ENCODE results near the gene ZNF527. TPM values are rescaled to one million over a fixed set of nuclear protein-coding genes. Genes with fewer than 3 reads are reported as not detected.

The ZNF527 gene
- 1 to 10 TPM; 5.0 to 5.4 TPM for total RNA-seq

DNA sequence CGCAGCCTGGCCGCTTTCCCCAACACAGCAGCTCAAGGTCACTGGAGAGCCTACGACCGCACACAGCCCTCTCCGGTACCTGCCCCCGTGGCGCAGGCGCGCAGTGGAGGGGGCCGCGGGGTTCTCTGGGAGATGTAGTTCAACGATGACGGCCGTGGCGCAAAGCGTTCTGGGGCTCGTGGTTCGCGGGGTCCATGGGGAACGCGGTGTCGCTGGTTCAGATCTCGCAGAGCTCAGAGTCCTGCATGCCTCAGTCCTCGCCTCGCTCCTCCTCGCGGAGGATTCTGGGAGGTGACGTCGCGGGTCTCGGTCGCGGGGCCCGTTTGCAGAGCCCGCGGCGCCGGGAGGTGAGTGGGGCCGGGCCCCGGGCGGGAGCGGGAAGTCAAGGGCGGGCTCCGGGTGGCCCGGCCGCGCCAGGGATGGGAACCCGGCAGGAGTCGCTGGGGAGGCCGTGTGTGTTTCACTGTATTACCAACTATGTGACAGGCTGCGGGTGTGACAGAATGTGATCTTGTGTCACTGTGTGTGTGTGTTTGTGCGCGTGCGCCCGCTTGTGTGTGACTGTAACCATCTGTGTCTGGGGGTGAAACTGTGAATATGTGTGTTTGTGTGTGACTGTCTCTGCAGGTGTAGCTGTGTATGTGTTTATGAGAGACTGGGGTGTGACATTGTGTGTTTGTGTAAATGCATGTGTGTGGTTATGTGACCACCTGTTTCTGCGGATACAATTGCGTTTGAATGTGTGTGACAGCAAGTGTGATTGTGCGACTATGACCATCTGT lies at the start of gene ZNF527:
Gene ZNF527 (plus strand): TSS at position 220 of the 782 bp plus-strand sequence. CDS start 3,100 bp downstream, outside the sequence.
- ChIA-PET CTCF (interaction anchor here (1.0 kb wide), 2 partner anchors 223 to 287 kb away, joined by 3 to 4 read pairs; partner anchors contain the start of genes ZNF540 and ZNF571), POLR2A (interaction anchor here (0.6 to 1.6 kb wide), 12 partner anchors 37 to 1157 kb away, joined by 3 to 15 read pairs (median 4); partner anchors contain the start of genes ZNF146, ZNF540, ZNF565 and ZNF569)
- H3K27ac Mint-ChIP-seq, result peak within 1 kb of the TSS; percentile 95
- peak within 1 kb of the TSS; percentile 85 for H3K4me3 Mint-ChIP-seq
- peaks cover 10% of the 10 kb centered on the region for H3K4me1 Mint-ChIP-seq
- no peaks in the 10 kb centered on the region for H3K27me3 Mint-ChIP-seq
- peaks cover 13% of the 10 kb centered on the region for H3K36me3 Mint-ChIP-seq (ENCODE audit: low read depth)
- H3K9me3 Mint-ChIP-seq (ENCODE audit: low read depth), result peaks cover 8% of the 10 kb centered on the region
- intact Hi-C loops (cut with DNase I, micrococcal nuclease), result loop anchor here (1.0 to 2.0 kb wide), 26 partner anchors 36 to 1157 kb away; partner anchors contain the start of genes ZNF585A (in 2 of the 2), SIPA1L3 (in 1 of the 2), WDR87 (in 1 of the 2) and ZFP14 (in 1 of the 2)
- DNase-seq (peak; percentile 98), ATAC-seq (peak; percentile 99)

GRCh38 chr19:37329686-37330085 lies 41.2 kb upstream of the ZNF527 start:
- ChIA-PET POLR2A (no interaction called here), CTCF (no interaction called here)
- no peaks in the 10 kb centered on the region for H3K27me3 Mint-ChIP-seq
- H3K36me3 Mint-ChIP-seq (ENCODE audit: low read depth), result peaks cover 48% of the 10 kb centered on the region
- intact Hi-C loops (cut with DNase I, micrococcal nuclease), result loop anchor here in 1 of 2 experiments (5.0 kb wide), 1 partner anchor 448 kb away; the partner anchor contains the start of gene ZNF573
- no peaks in the 10 kb centered on the region for H3K9me3 Mint-ChIP-seq (ENCODE audit: low read depth)
- DNase-seq, result no peak
- peak overlapping the region; percentile 48 for H3K27ac Mint-ChIP-seq
- ATAC-seq, result no peak
- H3K4me3 Mint-ChIP-seq, result no peak overlapping the region
- peaks cover 18% of the 10 kb centered on the region for H3K4me1 Mint-ChIP-seq

DNA sequence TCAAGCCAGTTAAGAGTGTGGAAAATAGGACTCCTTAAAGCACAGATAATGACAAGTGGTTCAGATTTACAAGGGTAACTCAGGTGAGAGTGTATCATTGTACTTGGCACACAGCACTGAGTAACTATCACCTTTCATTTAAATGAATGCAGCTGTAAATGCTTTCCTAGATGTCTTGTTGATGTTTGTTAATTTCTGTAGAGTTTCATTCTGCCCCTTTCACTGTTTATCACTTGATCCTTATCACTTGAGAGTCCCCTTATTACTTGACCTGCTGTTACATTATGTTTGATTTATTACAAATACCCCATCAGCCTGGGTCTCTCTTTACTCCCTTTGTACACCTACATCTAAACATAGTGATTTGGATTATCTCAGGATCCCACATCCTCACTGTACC lies 38.1 kb upstream of the ZNF527 start:
- intact Hi-C loops (cut with DNase I, micrococcal nuclease), result loop anchor here in 1 of 2 experiments (5.0 kb wide), 1 partner anchor 444 kb away; the partner anchor contains the start of gene ZNF573
- Mint-ChIP-seq H3K9me3 (ENCODE audit: low read depth) (no peaks in the 10 kb centered on the region), H3K27ac (no peak overlapping the region), H3K4me1 (peaks cover 31% of the 10 kb centered on the region), H3K27me3 (no peaks in the 10 kb centered on the region), H3K36me3 (ENCODE audit: low read depth) (peaks cover 55% of the 10 kb centered on the region), H3K4me3 (no peak overlapping the region)
- DNase-seq, result no peak
- ChIA-PET POLR2A (no interaction called here), CTCF (no interaction called here)
- no peak for ATAC-seq

DNA sequence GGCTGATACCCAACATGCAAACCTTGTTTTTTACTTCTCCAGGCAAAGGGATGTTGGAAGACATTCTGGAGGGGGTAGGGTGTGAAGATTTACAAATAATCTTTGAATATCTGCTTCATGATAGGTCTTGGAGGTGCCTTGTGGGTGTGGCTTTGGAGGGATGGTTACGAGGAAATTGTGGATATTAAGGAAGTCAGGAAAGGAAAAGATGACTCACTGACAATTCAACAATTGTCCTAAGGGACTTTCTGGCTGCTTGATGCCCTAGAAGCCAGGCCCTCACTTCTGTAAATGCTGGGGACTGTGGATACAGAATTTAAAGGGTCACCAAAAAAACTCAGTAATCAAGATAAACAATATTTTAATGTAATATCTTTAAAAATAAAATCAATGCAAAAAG lies 37.4 kb upstream of the ZNF527 start:
- no peak for ATAC-seq
- Mint-ChIP-seq H3K4me1 (peaks cover 33% of the 10 kb centered on the region), H3K27ac (no peak overlapping the region), H3K9me3 (ENCODE audit: low read depth) (no peaks in the 10 kb centered on the region), H3K36me3 (ENCODE audit: low read depth) (peaks cover 57% of the 10 kb centered on the region), H3K4me3 (no peak overlapping the region), H3K27me3 (no peaks in the 10 kb centered on the region)
- intact Hi-C loops (cut with DNase I, micrococcal nuclease), result loop anchor here in 1 of 2 experiments (5.0 kb wide), 1 partner anchor 444 kb away; the partner anchor contains the start of gene ZNF573
- DNase-seq, result no peak
- POLR2A ChIA-PET, result no interaction called here
- CTCF ChIA-PET, result no interaction called here

GRCh38 chr19:37334179-37335071 lies 36.5 kb upstream of the ZNF527 start:
- H3K36me3 Mint-ChIP-seq (ENCODE audit: low read depth), result peaks cover 57% of the 10 kb centered on the region
- peaks cover 34% of the 10 kb centered on the region for H3K4me1 Mint-ChIP-seq
- peak overlapping the region; percentile 70 for H3K27ac Mint-ChIP-seq
- ATAC-seq (peak; percentile 99), DNase-seq (peak; percentile 93)
- ChIA-PET POLR2A (interaction anchor here (0.8 to 1.3 kb wide), 4 partner anchors 17 to 260 kb away, joined by 4 to 15 read pairs (median 4); partner anchors contain the start of genes ZNF527, ZNF540, ZNF569 and ZNF571), CTCF (interaction anchor here (1.1 to 1.4 kb wide), 2 partner anchors 14 to 260 kb away, joined by 3 to 4 read pairs; partner anchors contain the start of genes ZNF540 and ZNF571)
- H3K9me3 Mint-ChIP-seq (ENCODE audit: low read depth), result no peaks in the 10 kb centered on the region
- H3K27me3 Mint-ChIP-seq, result no peaks in the 10 kb centered on the region
- H3K4me3 Mint-ChIP-seq, result peak overlapping the region; percentile 79
- intact Hi-C loops (cut with DNase I, micrococcal nuclease), result loop anchor here (1.0 to 5.0 kb wide), 7 partner anchors 17 to 443 kb away; partner anchors contain the start of genes ZNF527 (in 2 of the 2), ZNF540 (in 1 of the 2), ZNF570 (in 1 of the 2) and ZNF571 (in 1 of the 2)

DNA sequence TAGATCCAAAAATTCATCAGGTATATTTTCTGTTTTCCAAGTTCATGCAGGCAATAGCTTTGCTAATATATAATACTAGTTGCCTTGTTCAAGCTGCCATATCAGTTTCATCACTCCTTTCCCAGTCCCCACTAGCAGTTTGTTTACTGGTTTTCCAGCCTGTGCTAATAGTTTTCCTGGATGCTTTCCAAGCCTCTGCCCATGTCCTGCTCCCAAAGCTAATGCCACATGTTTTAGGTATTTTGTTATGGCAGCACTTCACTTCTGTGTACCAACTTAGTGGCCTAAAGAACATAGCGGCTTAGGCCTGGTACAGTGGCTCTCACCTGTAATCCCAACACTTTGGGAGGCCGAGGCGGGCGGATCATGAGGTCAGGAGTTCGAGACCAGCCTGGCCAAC lies 28.1 kb upstream of the ZNF527 start:
- Mint-ChIP-seq H3K27ac (no peak overlapping the region), H3K4me1 (peaks cover 6% of the 10 kb centered on the region), H3K9me3 (ENCODE audit: low read depth) (peaks cover 5% of the 10 kb centered on the region), H3K36me3 (ENCODE audit: low read depth) (peaks cover 69% of the 10 kb centered on the region), H3K4me3 (no peak overlapping the region), H3K27me3 (no peaks in the 10 kb centered on the region)
- ChIA-PET CTCF (interaction anchor here (0.6 kb wide), 1 partner anchor 1075 kb away, joined by 3 read pairs; no protein-coding TSS in a partner anchor), POLR2A (no interaction called here)
- DNase-seq (no peak), ATAC-seq (no peak)
- intact Hi-C loops (cut with DNase I, micrococcal nuclease), result no loop called here

DNA sequence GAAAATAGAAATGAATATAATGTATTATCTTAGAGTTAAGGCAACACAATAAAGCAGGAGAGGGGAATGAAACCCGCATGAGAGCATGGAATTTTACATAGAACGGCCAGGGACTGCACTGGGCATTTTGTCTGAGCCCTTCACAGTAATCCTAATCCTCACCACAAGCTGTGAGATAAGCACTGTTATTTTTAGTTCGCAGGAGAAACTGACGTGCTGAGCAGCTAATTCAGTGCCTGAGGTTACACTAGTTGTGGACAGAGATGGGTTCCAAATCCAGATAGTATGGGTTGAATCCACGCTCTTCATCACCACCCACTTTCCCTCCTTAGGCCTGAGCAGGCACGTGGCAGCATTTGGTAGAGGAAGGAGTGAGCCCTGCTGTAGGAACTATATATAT lies 24.8 kb upstream of the ZNF527 start:
- POLR2A ChIA-PET, result no interaction called here
- no peak for DNase-seq

GRCh38 chr19:37348060-37348459 lies 22.8 kb upstream of the ZNF527 start:
- Mint-ChIP-seq H3K4me3 (no peak overlapping the region), H3K4me1 (no peaks in the 10 kb centered on the region), H3K27me3 (no peaks in the 10 kb centered on the region), H3K9me3 (ENCODE audit: low read depth) (no peaks in the 10 kb centered on the region), H3K27ac (no peak overlapping the region), H3K36me3 (ENCODE audit: low read depth) (peaks cover 72% of the 10 kb centered on the region)
- ATAC-seq, result no peak
- no peak for DNase-seq
- ChIA-PET POLR2A (no interaction called here), CTCF (interaction anchor here (1.0 kb wide), 1 partner anchor 13 kb away, joined by 4 read pairs; a partner anchor contains a TSS)
- intact Hi-C loops (cut with DNase I, micrococcal nuclease), result no loop called here

More for the DNA sequence above, 24.8 kb upstream of the ZNF527 start:
- H3K9me3 Mint-ChIP-seq (ENCODE audit: low read depth), result peaks cover 5% of the 10 kb centered on the region
- no peak for ATAC-seq
- CTCF ChIA-PET, result no interaction called here
- peaks cover 3% of the 10 kb centered on the region for H3K4me1 Mint-ChIP-seq
- no peaks in the 10 kb centered on the region for H3K27me3 Mint-ChIP-seq
- no peak overlapping the region for H3K27ac Mint-ChIP-seq
- H3K36me3 Mint-ChIP-seq (ENCODE audit: low read depth), result peaks cover 66% of the 10 kb centered on the region
- intact Hi-C loops (cut with DNase I, micrococcal nuclease), result no loop called here
- H3K4me3 Mint-ChIP-seq, result no peak overlapping the region

DNA sequence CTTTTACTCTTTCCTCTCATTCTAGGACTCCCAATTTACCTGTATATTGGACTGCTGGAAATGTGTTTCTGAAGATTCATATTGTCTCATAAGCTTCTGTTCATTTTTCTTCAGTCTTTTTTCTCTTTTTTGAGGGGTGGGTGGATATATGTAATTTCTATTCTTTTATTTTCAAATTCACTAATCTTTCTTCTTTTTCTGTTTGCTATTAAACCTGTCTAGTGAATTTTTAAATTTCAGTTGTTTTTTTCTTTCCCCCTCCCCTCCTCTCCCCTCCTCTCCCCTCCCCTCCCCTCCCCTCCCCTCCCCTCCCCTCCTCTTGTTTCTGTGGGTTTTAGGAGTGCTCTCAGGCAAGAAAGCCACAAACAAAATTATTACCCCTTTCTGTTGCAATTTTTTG lies 16.9 kb upstream of the ZNF527 start:
- ATAC-seq (no peak), DNase-seq (no peak)
- H3K4me3 Mint-ChIP-seq, result no peak overlapping the region
- ChIA-PET CTCF (no interaction called here), POLR2A (no interaction called here)
- H3K27me3 Mint-ChIP-seq, result no peaks in the 10 kb centered on the region
- no peak overlapping the region for H3K27ac Mint-ChIP-seq
- no peaks in the 10 kb centered on the region for H3K4me1 Mint-ChIP-seq
- peaks cover 83% of the 10 kb centered on the region for H3K36me3 Mint-ChIP-seq (ENCODE audit: low read depth)
- intact Hi-C loops (cut with DNase I, micrococcal nuclease), result no loop called here
- H3K9me3 Mint-ChIP-seq (ENCODE audit: low read depth), result peaks cover 23% of the 10 kb centered on the region

DNA sequence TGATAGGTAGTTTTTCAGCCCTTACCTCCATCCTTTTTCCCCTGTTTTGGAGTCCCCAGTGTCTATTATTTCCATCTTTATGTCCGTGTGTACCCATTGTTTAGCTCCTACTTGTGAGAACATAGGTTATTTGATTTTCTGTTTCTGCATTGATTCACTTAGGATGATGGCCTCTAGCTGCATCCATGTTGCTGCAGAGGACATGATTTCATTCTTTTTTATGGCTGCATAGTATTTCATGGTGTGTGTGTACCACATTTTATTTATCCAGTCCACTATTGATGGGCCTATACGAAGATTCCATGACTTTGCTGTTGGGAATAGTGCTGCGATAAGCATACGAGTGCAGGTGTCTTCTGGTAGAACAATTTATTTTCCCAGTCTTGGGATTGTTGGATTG lies 15.0 kb upstream of the ZNF527 start:
- ATAC-seq, result no peak
- H3K4me3 Mint-ChIP-seq, result no peak overlapping the region
- no peaks in the 10 kb centered on the region for H3K4me1 Mint-ChIP-seq
- CTCF ChIA-PET, result no interaction called here
- H3K27me3 Mint-ChIP-seq, result no peaks in the 10 kb centered on the region
- peaks cover 89% of the 10 kb centered on the region for H3K36me3 Mint-ChIP-seq (ENCODE audit: low read depth)
- intact Hi-C loops (cut with DNase I, micrococcal nuclease), result no loop called here
- POLR2A ChIA-PET, result no interaction called here
- no peak overlapping the region for H3K27ac Mint-ChIP-seq
- peaks cover 26% of the 10 kb centered on the region for H3K9me3 Mint-ChIP-seq (ENCODE audit: low read depth)
- DNase-seq, result no peak

DNA sequence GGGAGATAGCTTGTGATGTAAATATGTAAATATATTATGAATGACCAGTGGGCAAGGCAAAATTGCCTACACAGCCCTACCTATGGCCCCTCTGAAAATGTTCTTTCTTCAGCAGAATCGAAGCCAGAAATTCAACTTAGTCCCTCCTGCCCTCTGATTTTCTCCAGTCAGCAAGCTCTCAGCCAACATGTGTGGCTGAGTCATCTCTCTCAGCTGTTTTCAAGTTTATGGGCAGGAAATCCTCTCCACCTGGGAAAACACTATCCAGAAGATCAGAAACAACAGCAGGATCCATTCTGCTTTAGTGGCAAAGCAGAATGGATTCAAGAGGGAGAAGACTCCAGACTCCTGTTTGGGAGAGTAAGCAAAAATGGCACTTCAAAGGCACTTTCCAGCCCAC lies 8.9 kb upstream of the ZNF527 start:
- ChIA-PET POLR2A (no interaction called here), CTCF (no interaction called here)
- H3K27me3 Mint-ChIP-seq, result no peaks in the 10 kb centered on the region
- intact Hi-C loops (cut with DNase I, micrococcal nuclease), result no loop called here
- no peak for DNase-seq
- ATAC-seq, result no peak
- peaks cover 46% of the 10 kb centered on the region for H3K9me3 Mint-ChIP-seq (ENCODE audit: low read depth)
- H3K4me1 Mint-ChIP-seq, result no peaks in the 10 kb centered on the region
- no peak overlapping the region for H3K27ac Mint-ChIP-seq
- no peak overlapping the region for H3K4me3 Mint-ChIP-seq
- H3K36me3 Mint-ChIP-seq (ENCODE audit: low read depth), result peaks cover 81% of the 10 kb centered on the region
